T-cell (primary cell): Measurements from ENCODE around the gene PLXNA3. TPM values are rescaled to one million over a fixed set of nuclear protein-coding genes. Genes with fewer than 3 reads are reported as not detected.

Experiments used
- ATAC-seq, 4 experiments: fragments of 200-7000 bp in 3 of 4; fragments of 150-1000 bp in 1 of 4; cut with Tn5 transposase; replicated peaks in 1 of 4; 1 replicate in 3 of 4; 2 replicates in 1 of 4; pipeline ENCODE4 v1.10.0; 2021; ENCODE audit warnings: moderate library complexity in 3 of 4, mild to moderate bottlenecking in 2 of 4, moderate number of reproducible peaks in 1 of 4
- CTCF ChIA-PET, 2 donors: fragments of 300-600 bp; sonication (Branson Sonifier 250); formaldehyde crosslinking; loops; one replicate each; lab custom pipeline; 2022; ENCODE audit warnings: antibody characterized with exemption in 2 of 2; lab: Charles Lee
- POLR2A ChIA-PET, 2 donors: fragments of 300-600 bp; sonication (Branson Sonifier 250); formaldehyde crosslinking; loops; one replicate each; lab custom pipeline; 2022; ENCODE audit warnings: antibody characterized with exemption in 2 of 2; lab: Charles Lee
- DNase-seq, 35 experiments: peaks; one replicate each; pipeline versions ENCODE4 v3.0.0 to v3.0.0-alpha.2; 2013 to 2023
- H3K27ac ChIP-seq: one replicate; pipeline ENCODE4 v1.5.1; 2013; ENCODE audit warnings: low read length
- H3K27me3 ChIP-seq, 2 experiments: replicated peaks in 1 of 2; 1 replicate in 1 of 2; 2 replicates in 1 of 2; pipeline versions ENCODE4 v1.6.1 to v1.7.0; 2013; ENCODE audit warnings: low read length in 1 of 2, mixed read lengths in 1 of 2; ENCODE audit not compliant: control insufficient read depth in 2 of 2, insufficient read depth in 2 of 2; ENCODE audit errors: extremely low read depth in 1 of 2
- H3K36me3 ChIP-seq, 2 donors: 1 replicate in 1 of 2; 2 replicates in 1 of 2; pipeline versions ENCODE4 v1.6.1 to v1.7.0; 2013; ENCODE audit warnings: low read length in 1 of 2; ENCODE audit not compliant: control insufficient read depth in 2 of 2, insufficient read depth in 1 of 2; ENCODE audit errors: extremely low read depth in 1 of 2
- H3K4me1 ChIP-seq, 2 experiments: 1 replicate in 1 of 2; 2 replicates in 1 of 2; pipeline versions ENCODE4 v1.6.1 to v1.7.0; 2013; ENCODE audit warnings: low read length in 2 of 2, mixed read lengths in 1 of 2; ENCODE audit not compliant: insufficient read depth in 2 of 2, control insufficient read depth in 1 of 2; ENCODE audit errors: extremely low read depth in 1 of 2
- H3K4me3 ChIP-seq, 2 donors: 1 replicate in 1 of 2; 2 replicates in 1 of 2; pipeline versions ENCODE4 v1.5.1 to v1.7.0; 2013; ENCODE audit warnings: mild to moderate bottlenecking in 2 of 2, low read length in 1 of 2, moderate library complexity in 1 of 2; ENCODE audit not compliant: control insufficient read depth in 1 of 2; ENCODE audit errors: extremely low read depth in 1 of 2
- H3K9me3 ChIP-seq: 2 replicates; pipeline ENCODE4 v1.7.0; 2013
- H3K27ac Mint-ChIP-seq, 2 donors: one replicate each; pipeline ENCODE4 v1.8.0; 2020 to 2021; ENCODE audit warnings: mild to moderate bottlenecking in 2 of 2, mixed read lengths in 2 of 2
- H3K27me3 Mint-ChIP-seq, 2 donors: one replicate each; pipeline ENCODE4 v1.8.0; 2021 to 2022; ENCODE audit warnings: mixed read lengths in 2 of 2
- H3K36me3 Mint-ChIP-seq: one replicate; pipeline ENCODE4 v1.8.0; 2021; ENCODE audit warnings: mixed read lengths
- H3K4me1 Mint-ChIP-seq, 3 donors: one replicate each; pipeline ENCODE4 v1.8.0; 2020 to 2022; ENCODE audit warnings: mixed read lengths in 3 of 3, mild to moderate bottlenecking in 1 of 3
- H3K4me3 Mint-ChIP-seq, 3 donors: one replicate each; pipeline ENCODE4 v1.8.0; 2020 to 2022; ENCODE audit warnings: mild to moderate bottlenecking in 3 of 3, mixed read lengths in 3 of 3, moderate library complexity in 3 of 3
- H3K9me3 Mint-ChIP-seq, 3 donors: one replicate each; pipeline ENCODE4 v1.8.0; 2020 to 2022; ENCODE audit warnings: mixed read lengths in 3 of 3
- WGBS: methylation state at CpG from one replicate; pipeline ENCODE4 v1.1.5; 2013; ENCODE audit warnings: missing lambda C conversion rate; ENCODE audit not compliant: insufficient coverage; 5-methylcytosine and 5-hydroxymethylcytosine counted together
- total RNA-seq, 35 experiments: library from RNA in 6 of 35; stranded (reverse) in 6 of 35; fragments of 120-200 nt in 1 of 35; gene quantifications; one replicate each; pipeline versions ENCODE4 v1.2.1 to v1.2.4 and lab custom pipeline; 2013 to 2026

Gene PLXNA3
- total RNA-seq, 5 donors from 2014 or later (not counting 1 experiment from before 2014, with no cell fraction given) = 48.1 to 87.0 (median 72.9) TPM

DNA sequence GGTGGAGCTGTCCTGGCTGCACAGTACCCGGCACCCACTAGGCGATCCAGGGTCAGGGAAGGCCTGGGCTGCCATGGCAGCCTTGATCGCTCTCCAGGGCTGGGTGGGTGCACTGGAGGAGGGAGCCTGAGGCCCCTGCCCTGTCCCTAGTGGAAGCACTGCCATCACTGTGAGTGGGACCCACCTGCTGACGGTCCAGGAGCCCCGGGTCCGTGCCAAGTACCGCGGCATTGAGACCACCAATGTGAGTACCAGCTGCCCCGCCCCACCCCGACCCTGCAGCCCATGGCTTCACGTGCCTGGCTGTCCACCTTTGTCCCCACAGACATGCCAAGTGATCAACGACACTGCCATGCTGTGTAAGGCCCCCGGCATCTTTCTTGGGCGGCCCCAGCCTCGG lies 8.8 kb downstream of the PLXNA3 start:
- Mint-ChIP-seq H3K36me3 (peaks cover 6% of the 10 kb centered on the region), H3K27me3 (no peaks in the 10 kb centered on the region), H3K9me3 (no peaks in the 10 kb centered on the region)

DNA sequence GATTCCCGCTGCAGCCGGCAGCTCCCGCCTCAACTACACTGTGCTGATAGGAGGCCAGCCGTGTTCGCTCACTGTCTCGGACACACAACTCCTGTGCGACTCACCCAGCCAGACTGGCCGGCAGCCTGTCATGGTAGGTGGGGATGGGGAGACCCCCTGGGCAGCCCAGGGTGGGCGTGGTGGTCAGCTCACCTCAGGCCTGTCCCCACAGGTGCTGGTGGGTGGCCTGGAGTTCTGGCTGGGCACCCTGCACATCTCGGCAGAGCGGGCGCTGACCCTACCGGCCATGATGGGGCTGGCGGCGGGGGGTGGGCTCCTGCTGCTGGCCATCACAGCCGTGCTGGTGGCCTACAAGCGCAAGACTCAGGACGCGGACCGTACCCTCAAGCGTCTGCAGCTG lies 9.5 kb downstream of the PLXNA3 start:
- no peaks in the 10 kb centered on the region for H3K27me3 Mint-ChIP-seq
- ChIA-PET POLR2A (no interaction called here), CTCF (interaction anchor here in 1 of 2 donors (0.5 kb wide), 1 partner anchor 60 kb away, joined by 5 read pairs; no protein-coding TSS in a partner anchor)
- DNase-seq = no peak
- Histone ChIP-seq H3K27me3 (no peaks in the 10 kb centered on the region), H3K9me3 (no peaks in the 10 kb centered on the region), H3K27ac (no peak overlapping the region), H3K4me1 (no peaks in the 10 kb centered on the region), H3K36me3 (peaks cover 6 to 53% of the 10 kb centered on the region in 2 donors), H3K4me3 (no peak overlapping the region)
- no peak overlapping the region for H3K4me3 Mint-ChIP-seq
- H3K36me3 Mint-ChIP-seq = peaks cover 6% of the 10 kb centered on the region
- no peak for ATAC-seq
- H3K27ac Mint-ChIP-seq = no peak overlapping the region
- H3K9me3 Mint-ChIP-seq = no peaks in the 10 kb centered on the region
- no CpG with 5 or more reads among the region's 21 CpGs for WGBS
- no peaks in the 10 kb centered on the region for H3K4me1 Mint-ChIP-seq

More for the DNA sequence above, 8.8 kb downstream of the PLXNA3 start:
- POLR2A ChIA-PET = no interaction called here
- Mint-ChIP-seq H3K27ac (no peak overlapping the region), H3K4me1 (peaks cover 0 to 2% (median 1%) of the 10 kb centered on the region in 3 donors), H3K4me3 (no peak overlapping the region)
- CTCF ChIA-PET = no interaction called here
- Histone ChIP-seq H3K27ac (no peak overlapping the region), H3K36me3 (peaks cover 6 to 57% of the 10 kb centered on the region in 2 donors), H3K4me3 (no peak overlapping the region), H3K27me3 (no peaks in the 10 kb centered on the region), H3K9me3 (no peaks in the 10 kb centered on the region), H3K4me1 (no peaks in the 10 kb centered on the region)
- 87% methylated on average over 4 of the region's 15 CpGs for WGBS
- DNase-seq (no peak), ATAC-seq (no peak)

DNA sequence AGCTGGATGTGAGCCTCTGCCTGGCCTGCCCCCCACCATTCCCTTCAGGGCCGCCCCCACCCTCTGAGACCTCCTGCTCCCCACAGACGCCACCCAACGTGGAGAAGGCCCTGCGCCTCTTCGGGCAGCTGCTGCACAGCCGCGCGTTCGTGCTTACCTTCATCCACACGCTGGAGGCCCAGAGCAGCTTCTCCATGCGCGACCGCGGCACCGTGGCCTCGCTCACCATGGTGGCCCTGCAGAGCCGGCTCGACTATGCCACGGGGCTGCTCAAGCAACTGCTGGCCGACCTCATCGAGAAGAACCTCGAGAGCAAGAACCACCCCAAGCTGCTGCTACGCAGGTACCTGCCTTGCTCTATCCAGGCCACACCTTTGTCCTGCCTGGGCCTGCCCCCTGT lies 10.1 kb downstream of the PLXNA3 start:
- WGBS = 97% methylated on average over 12 of the region's 23 CpGs
- peaks cover 6 to 51% of the 10 kb centered on the region in 2 donors for H3K36me3 ChIP-seq

DNA sequence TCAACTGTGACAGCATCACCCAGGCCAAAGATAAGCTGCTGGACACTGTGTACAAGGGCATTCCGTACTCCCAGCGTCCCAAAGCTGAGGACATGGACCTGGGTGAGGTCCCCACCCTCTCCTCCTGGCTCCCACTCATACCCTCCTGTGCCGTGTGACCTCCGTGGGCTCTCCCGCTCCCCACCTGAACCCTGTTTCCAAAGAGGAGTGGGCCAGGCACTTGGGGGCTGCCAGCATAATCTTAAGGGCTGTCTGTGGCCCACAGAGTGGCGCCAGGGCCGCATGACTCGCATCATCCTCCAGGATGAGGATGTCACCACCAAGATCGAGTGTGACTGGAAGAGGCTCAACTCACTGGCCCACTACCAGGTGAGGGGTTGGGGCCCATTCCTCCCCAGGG lies 11.0 kb downstream of the PLXNA3 start:
- Histone ChIP-seq H3K4me1 (no peaks in the 10 kb centered on the region), H3K36me3 (peaks cover 6 to 51% of the 10 kb centered on the region in 2 donors), H3K27me3 (no peaks in the 10 kb centered on the region), H3K4me3 (no peak overlapping the region), H3K27ac (no peak overlapping the region), H3K9me3 (no peaks in the 10 kb centered on the region)
- 74% methylated on average over 6 of the region's 9 CpGs for WGBS
- ChIA-PET POLR2A (no interaction called here), CTCF (no interaction called here)
- H3K9me3 Mint-ChIP-seq = no peaks in the 10 kb centered on the region
- no peaks in the 10 kb centered on the region for H3K27me3 Mint-ChIP-seq
- no peak overlapping the region for H3K27ac Mint-ChIP-seq
- no peaks in the 10 kb centered on the region for H3K4me1 Mint-ChIP-seq
- H3K36me3 Mint-ChIP-seq = no peaks in the 10 kb centered on the region
- ATAC-seq = no peak
- no peak overlapping the region for H3K4me3 Mint-ChIP-seq
- no peak for DNase-seq

More for the DNA sequence above, 10.1 kb downstream of the PLXNA3 start:
- ChIA-PET CTCF (interaction anchor here in 1 of 2 donors (0.5 kb wide), 1 partner anchor 61 kb away, joined by 5 read pairs; no protein-coding TSS in a partner anchor), POLR2A (no interaction called here)
- Mint-ChIP-seq H3K27ac (no peak overlapping the region), H3K4me3 (no peak overlapping the region), H3K36me3 (no peaks in the 10 kb centered on the region), H3K9me3 (no peaks in the 10 kb centered on the region), H3K27me3 (no peaks in the 10 kb centered on the region), H3K4me1 (no peaks in the 10 kb centered on the region)
- no peaks in the 10 kb centered on the region for H3K9me3 ChIP-seq
- H3K4me1 ChIP-seq = no peaks in the 10 kb centered on the region
- no peaks in the 10 kb centered on the region for H3K27me3 ChIP-seq
- no peak overlapping the region for H3K4me3 ChIP-seq
- no peak for DNase-seq
- H3K27ac ChIP-seq = no peak overlapping the region
- no peak for ATAC-seq

DNA sequence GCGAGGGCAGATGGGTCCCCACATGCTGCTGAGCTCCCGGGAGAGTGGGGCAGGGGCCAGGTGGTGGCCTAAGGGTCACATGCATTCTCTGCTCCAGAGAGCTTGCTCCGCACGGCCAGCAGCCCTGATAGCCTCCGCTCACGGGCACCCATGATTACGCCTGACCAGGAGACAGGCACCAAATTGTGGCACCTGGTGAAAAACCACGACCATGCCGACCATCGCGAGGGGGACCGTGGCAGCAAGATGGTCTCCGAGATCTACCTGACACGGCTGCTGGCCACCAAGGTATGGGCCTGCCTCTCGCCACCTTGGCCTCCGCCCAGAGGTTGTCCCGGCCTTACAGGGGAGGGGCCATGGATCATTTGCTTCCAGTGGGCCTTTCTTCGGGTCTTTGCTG lies 11.8 kb downstream of the PLXNA3 start:
- H3K36me3 Mint-ChIP-seq = no peaks in the 10 kb centered on the region
- H3K4me3 Mint-ChIP-seq = no peak overlapping the region
- no peaks in the 10 kb centered on the region for H3K27me3 Mint-ChIP-seq
- CTCF ChIA-PET = no interaction called here
- Histone ChIP-seq H3K4me1 (no peaks in the 10 kb centered on the region), H3K36me3 (peaks cover 6 to 48% of the 10 kb centered on the region in 2 donors), H3K9me3 (no peaks in the 10 kb centered on the region), H3K4me3 (no peak overlapping the region), H3K27ac (no peak overlapping the region), H3K27me3 (no peaks in the 10 kb centered on the region)
- H3K4me1 Mint-ChIP-seq = no peaks in the 10 kb centered on the region
- H3K9me3 Mint-ChIP-seq = no peaks in the 10 kb centered on the region
- ATAC-seq (no peak), DNase-seq (no peak)
- POLR2A ChIA-PET = no interaction called here
- no peak overlapping the region for H3K27ac Mint-ChIP-seq
- 90% methylated on average over 15 of the region's 18 CpGs for WGBS

DNA sequence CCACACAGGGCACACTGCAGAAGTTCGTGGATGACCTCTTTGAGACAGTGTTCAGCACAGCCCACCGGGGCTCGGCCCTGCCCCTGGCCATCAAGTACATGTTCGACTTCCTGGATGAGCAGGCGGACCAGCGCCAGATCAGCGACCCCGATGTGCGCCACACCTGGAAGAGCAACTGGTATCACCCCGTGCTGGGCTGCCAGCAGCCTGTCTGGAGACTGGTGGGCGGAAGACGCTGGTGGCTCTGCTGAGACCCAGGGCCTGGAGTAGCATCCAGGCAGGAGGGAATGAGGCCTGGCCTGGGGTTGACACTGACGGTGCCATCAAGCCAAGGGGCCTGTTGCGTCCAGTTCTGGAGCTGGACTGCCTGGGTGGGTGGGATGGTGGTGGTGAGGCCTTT lies 12.4 kb downstream of the PLXNA3 start:
- Histone ChIP-seq H3K9me3 (no peaks in the 10 kb centered on the region), H3K4me1 (no peaks in the 10 kb centered on the region), H3K27ac (no peak overlapping the region), H3K27me3 (no peaks in the 10 kb centered on the region), H3K36me3 (peaks cover 6 to 46% of the 10 kb centered on the region in 2 donors), H3K4me3 (no peak overlapping the region)
- CTCF ChIA-PET = no interaction called here
- ATAC-seq = no peak
- POLR2A ChIA-PET = no interaction called here
- H3K27me3 Mint-ChIP-seq = no peaks in the 10 kb centered on the region
- 95% methylated on average over 8 of the region's 14 CpGs for WGBS
- H3K9me3 Mint-ChIP-seq = no peaks in the 10 kb centered on the region
- peaks cover 0 to under 1% (median 0%) of the 10 kb centered on the region in 3 donors for H3K4me1 Mint-ChIP-seq
- no peaks in the 10 kb centered on the region for H3K36me3 Mint-ChIP-seq
- DNase-seq = no peak
- H3K27ac Mint-ChIP-seq = no peak overlapping the region
- H3K4me3 Mint-ChIP-seq = no peak overlapping the region
